ENCODE results near the gene ATP2C2.

Gene ATP2C2

DNA sequence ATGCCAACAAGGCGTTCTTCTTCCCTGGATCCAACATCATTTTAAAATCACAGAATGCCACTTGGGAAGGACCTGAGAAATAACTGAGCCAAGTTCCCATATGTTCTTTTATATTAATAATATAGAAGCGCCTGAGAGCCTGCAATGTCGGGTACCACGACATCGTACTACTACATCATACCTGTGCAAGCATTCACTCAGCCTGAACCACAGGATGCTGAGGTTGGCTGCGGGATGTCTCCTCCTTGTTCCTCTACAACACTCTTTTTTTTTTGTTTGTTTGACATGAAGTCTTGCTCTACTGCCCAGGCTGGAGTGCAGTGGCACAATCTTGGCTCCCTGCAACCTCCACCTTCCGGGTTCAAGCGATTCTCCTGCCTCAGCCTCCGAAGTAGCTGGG, 2.1 kb upstream of the ATP2C2 start:
- no peak for DNase-seq (ENCODE audit: low read depth in 2 of 2)

DNA sequence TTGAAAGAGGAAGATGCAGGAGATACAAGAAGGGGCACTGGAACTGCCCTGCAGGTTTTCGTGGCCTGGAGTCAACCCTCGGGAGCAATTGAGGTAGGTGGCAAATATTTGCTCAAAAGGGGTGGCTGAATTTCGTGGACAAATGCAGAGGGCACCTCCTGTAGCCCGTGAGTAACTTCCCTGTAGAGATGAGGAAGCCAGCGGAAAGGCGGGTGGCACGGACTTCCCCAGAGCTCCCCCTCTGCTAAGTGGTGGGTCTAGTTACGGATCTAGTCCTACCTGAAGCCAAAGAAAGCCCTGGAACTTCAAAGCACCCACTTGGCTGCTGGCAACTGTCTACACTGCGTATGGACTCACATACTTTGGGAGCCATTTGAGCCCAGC, 1.0 kb upstream of the ATP2C2 start:
- DNase-seq (ENCODE audit: low read depth in 2 of 2): no peak

GRCh38 chr16:84367750-84368307, 509 bp upstream of the ATP2C2 start:
- no peak for DNase-seq (ENCODE audit: low read depth in 2 of 2)

GRCh38 chr16:84369105-84369504, 767 bp downstream of the ATP2C2 start:
- no peak for DNase-seq (ENCODE audit: low read depth in 2 of 2)

- DNase-seq (ENCODE audit: low read depth in 2 of 2): no peak
These were observed 1.7 kb downstream of the ATP2C2 start for GRCh38 chr16:84369938-84370627.

DNA sequence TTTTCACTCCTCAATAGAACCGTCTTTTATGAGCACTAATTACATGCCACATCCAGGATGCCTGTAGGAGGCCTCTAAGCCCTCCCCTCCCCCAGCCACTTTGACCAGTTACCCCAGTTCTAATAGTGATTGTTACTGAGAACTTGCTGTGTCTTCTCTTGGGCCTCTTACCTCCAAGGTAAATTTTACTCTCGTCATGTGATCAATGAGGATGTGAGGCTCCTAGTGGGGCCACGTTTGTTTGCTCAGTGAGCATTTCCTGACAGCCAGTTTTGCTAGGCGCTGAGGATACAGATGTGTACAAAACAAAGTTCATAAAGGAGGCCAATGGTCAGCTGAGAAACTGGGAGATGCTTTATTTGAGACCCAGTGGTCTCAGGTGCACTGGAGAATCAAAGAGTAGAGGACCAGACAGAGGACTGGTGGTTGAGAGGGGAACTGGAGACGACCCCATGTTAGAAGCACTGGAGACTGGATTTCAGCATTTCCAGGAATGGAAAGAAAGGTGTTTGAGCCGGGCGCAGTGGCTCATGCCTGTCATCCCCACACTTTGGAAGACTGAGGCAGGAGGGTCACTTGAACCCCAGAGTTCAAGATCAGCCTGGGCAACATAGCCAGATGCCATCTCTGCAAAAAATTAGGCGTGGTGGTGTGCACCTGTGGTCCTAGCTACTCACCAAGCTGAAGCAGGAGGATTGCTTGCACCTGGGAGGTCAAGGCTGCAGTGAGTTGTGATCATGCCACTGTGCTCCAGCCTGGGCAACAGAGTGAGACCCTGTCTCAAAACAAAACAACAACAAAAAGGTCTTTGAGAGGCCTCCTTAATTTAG, 2.6 kb downstream of the ATP2C2 start:
- no peak for DNase-seq (ENCODE audit: low read depth in 2 of 2)

GRCh38 chr16:84371553-84371865, 3.2 kb downstream of the ATP2C2 start:
- DNase-seq (ENCODE audit: low read depth in 2 of 2): no peak

DNA sequence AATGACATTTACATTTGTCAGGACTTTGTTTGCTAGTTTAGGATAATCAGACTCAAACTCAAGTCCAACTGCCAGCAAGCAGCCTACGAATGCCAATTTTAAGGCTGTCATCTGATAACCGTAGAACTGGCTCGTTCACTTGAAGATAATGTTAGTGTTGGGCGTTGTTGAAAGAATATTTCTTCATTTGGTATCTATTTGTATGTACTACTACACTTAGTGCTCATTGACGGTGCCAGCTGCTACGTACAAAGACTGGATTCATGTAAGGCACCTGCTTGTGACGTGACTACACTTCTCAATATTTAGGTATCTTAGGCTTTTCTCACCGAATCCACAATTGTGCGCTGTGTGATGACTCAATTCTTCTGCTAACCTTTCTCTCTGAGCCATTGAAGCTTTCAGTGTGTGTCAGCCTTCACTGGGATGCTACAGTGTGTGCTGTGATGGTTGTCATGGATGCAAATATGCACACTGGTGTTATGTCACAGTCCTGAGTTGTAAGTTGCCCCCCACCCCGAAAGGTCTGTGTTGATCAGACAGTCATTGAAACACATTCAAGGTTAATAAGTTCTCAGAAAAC, 5.7 kb downstream of the ATP2C2 start:
- no peak for DNase-seq (ENCODE audit: low read depth in 2 of 2)

DNA sequence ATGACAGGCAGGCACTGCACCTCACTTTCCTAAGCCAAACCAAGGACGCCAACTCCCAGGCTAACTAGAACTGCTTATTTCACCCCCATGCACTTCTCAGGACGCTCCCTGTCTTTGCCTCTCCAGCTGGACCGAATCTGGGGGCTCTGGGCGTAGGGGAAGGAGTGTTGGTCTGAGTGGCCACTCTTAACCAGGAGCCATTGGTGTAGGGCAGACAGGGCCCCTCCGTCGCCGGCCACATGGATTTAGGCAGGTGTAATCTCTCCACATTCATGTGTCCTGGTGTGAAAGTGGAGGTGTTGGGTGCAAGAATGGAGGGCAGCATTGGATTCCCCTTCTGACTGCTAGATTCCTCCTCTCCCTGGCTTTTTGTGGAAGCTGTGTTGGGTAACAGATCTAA, 9.8 kb downstream of the ATP2C2 start:
- DNase-seq (ENCODE audit: low read depth in 2 of 2): no peak

GRCh38 chr16:84378567-84378966, 10.2 kb downstream of the ATP2C2 start:
- no peak for DNase-seq (ENCODE audit: low read depth in 2 of 2)

DNA sequence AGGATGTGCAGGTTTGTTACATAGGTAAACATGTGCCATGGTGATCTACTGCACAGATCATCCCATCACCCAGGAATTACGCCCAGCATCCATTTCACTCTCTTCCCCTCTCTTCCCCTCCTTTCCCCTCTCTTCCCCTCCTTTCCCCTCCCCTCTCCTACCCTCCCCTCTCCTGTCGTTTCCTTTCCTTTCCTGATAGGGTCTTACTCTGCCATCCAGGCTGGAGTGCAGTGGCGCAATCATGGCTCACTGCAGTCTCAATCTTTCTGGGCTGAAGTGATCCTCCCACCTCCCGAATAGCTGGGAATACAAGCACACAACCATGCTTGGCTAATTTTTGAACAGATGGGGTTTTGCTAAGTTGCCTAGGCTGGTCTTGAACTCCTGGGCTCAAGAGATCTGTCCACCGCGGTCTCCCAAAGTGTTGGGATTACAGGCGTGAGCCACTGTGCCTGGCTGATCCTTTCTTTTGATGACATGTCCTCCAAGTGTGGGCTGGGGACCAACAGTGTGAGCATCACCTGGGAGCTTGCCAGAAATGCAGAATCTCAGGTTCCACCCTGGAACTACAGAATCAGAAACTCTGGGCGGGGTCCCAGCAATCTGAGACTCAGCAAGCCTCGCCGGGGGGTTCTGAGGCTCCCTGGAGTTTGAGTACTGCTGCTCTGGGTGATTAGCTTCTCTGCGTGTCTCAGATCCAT, 10.8 kb downstream of the ATP2C2 start:
- no peak for DNase-seq (ENCODE audit: low read depth in 2 of 2)

GRCh38 chr16:84379709-84380362, 11.5 kb downstream of the ATP2C2 start:
- DNase-seq (ENCODE audit: low read depth in 2 of 2): no peak

DNA sequence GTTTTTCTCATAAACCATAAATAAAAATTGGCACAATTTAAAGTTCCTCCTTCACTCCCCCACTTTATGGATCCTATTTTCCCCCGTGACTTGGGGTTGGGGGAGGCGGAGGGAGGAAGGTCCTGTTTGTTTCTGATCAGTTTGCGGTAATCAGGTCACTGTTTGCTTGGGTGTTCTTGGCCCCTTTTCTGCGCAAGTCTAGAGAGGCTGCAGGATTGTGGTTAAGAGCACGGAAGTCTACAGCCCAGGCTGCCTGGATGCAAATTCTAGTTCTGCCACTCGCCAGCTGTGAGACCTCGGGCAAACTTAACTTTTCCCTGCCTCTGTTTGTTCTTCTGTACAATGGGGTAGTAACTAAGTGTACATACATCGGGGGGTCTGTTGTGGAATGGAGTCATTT, 12.1 kb downstream of the ATP2C2 start:
- no peak for DNase-seq (ENCODE audit: low read depth in 2 of 2)

DNA sequence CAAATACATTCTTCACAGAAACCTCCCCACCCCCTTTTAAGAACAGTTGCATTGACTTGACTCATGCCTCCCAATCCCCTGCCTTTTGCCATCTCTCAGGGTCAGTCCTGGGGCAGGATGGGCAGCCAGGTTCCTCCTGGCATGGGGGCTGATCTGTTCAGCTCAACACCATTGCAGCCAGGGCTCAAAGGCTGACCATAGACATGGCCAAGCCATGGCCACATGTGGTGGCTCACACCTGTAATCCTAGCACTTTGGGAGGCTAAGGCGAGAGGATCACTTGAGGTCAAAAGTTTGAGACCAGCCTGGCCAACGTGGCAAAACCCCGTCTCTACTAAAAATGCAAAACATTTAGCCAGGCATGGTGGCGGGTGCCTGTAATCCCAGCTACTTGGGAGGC, 14.1 kb downstream of the ATP2C2 start:
- no peak for DNase-seq (ENCODE audit: low read depth in 2 of 2)

GRCh38 chr16:84383106-84383505, 14.8 kb downstream of the ATP2C2 start:
- DNase-seq (ENCODE audit: low read depth in 2 of 2): no peak

DNA sequence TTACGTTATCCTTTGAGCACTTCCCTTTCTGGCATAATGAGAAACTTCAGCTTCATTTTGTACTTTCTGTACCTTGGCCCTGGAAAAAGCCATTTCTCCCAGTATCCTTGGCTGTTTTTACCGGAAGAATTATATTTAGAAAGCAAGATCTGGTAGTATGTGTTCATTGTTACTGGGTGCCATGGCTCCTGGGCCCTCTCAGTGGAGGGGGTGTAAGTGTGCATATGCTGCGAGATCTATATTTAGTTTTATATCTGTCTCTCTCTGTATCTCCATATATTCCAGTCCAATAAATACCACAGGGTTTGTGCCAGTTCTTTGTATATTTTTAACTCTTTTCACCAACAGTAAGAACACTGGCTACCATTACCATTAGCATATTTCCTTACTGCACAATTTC, 17.7 kb downstream of the ATP2C2 start:
- DNase-seq (ENCODE audit: low read depth in 2 of 2): no peak

- no peak for DNase-seq (ENCODE audit: low read depth in 2 of 2)
These were observed 18.7 kb downstream of the ATP2C2 start for GRCh38 chr16:84387021-84387420.

DNA sequence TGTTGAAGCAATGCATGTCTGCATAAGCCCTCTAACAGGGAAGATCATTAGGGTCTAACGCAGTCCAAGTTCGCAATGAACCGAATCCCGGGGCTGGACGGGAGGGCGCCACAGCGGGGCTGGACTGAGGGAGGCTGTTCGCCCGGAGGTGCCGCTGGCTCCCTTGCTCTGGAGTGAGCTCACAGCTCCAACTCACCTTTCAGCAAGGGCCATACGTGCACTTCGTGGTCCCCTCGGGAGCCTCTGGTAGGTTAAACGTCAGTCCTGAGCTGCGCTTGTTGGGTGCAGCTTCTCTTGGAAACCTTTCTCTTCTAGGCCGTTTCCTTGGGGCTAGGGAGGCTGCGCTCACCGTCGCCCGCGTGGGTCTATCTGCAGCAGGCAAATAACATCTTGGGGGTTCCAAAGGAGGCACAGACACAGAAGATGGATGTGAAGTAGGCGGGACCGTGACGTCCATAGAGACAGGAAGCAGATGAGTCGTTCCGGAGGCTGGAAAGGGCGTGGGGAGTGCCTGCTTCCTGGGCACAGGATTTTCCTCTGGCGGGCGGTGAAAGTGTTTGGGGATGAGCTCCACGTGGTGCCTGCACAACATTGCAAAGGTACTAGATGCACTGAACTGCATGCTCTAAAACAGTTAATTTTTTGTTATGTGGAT, 21.9 kb downstream of the ATP2C2 start:
- no peak for DNase-seq (ENCODE audit: low read depth in 2 of 2)

DNA sequence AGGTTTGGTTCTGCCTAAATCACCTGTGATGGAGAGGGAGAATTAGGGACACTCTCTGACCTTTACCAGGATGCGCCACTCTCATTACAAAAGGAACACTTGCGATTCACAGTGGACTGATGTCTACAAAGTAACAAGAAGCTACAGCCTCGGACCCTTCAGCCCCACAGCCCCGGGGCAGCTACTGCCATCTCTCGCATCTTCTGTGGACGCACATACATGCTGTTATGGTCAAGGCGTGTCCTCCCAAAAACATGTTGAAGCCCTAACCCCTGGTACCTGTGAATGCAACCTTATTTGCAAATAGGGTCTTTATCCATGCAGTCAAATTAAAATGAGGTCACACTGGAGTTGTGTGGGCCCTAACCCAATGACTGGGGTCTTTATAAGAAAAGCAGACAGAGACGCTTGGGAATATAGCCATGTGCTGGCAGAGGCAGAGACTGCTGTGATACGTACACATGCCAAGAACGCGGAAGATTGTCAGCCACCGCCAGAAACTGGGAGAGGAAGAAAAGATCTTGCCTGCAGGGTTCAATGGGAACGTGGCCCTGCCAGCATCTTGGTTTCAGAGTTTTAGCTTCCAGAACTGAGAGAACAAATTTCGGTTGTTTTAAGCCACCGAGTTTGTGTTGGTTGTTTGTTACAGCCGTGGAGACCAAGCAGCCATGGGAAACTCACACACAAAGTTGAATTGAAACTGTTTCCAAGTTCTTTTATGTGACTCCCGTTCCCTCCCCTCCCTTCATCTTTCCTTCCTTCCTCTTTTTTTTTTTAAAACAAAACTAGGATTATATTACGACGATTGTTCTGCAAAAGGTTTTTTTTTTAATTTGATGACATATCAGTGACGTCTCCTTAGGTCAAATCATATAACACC, 23.1 kb downstream of the ATP2C2 start:
- no peak for DNase-seq (ENCODE audit: low read depth in 2 of 2)

DNA sequence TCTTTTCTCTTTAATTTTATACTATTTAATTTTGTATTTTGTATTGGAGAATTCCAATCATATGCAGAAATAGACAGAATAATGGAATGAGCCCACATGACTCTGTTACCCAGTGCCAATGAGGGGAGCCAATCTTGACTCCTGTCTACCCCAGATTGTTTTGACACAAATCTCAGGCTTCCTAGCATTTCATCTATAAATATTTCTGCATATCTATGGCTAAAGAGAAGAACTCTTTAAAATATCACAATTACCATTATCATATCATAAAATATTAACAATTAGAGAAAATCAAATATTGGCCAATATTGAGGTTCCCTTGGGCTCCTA, 23.7 kb downstream of the ATP2C2 start:
- DNase-seq (ENCODE audit: low read depth in 2 of 2): no peak

Data from stimulated activated CD4-positive, alpha-beta T cell treated with anti-CD3 and anti-CD28 coated beads, Interleukin-4, amount 100 ng/mL, for 48 hours (primary cell).